ENCODE measurements around the gene RPP40.
A peak's percentile ranks its signal among the peaks of the same experiment; 100 is the strongest.
"Not testable (repeated sequence)": the region's sequence is repeated elsewhere in the genome, so short reads cannot be mapped to it uniquely, and the experiment has no call there.

The RPP40 gene

GRCh38 chr6:5034736-5035135, 30.9 kb upstream of the RPP40 start:
- Histone ChIP-seq H3K36me3 (ENCODE audit: control insufficient read depth in 1 of 2, insufficient read depth in 2 of 2, low read length in 2 of 2) (no peaks in the 10 kb centered on the region), H3K4me1 (ENCODE audit: control insufficient read depth in 1 of 2, insufficient read depth in 2 of 2, low read length in 2 of 2) (no peaks in the 10 kb centered on the region), H3K27me3 (ENCODE audit: control insufficient read depth in 1 of 2, insufficient read depth in 2 of 2, low read length in 2 of 2) (no peaks in the 10 kb centered on the region), H3K4me3 (ENCODE audit: low read depth in 1 of 2, low read length in 2 of 2) (no peak overlapping the region), H3K27ac (ENCODE audit: low read depth, low read length) (no peak overlapping the region), H3K9ac (ENCODE audit: low read depth in 1 of 2, low read length in 2 of 2) (no peak overlapping the region), H3K9me3 (ENCODE audit: control insufficient read depth in 1 of 2, low read length in 2 of 2) (no peaks in the 10 kb centered on the region)

GRCh38 chr6:5034328-5034727, 30.5 kb upstream of the RPP40 start:
- no peaks in the 10 kb centered on the region for H3K36me3 ChIP-seq (ENCODE audit: control insufficient read depth in 1 of 2, insufficient read depth in 2 of 2, low read length in 2 of 2)
- H3K27ac ChIP-seq (ENCODE audit: low read depth, low read length), result no peak overlapping the region
- no peaks in the 10 kb centered on the region for H3K9me3 ChIP-seq (ENCODE audit: control insufficient read depth in 1 of 2, low read length in 2 of 2)
- no peak overlapping the region for H3K9ac ChIP-seq (ENCODE audit: low read depth in 1 of 2, low read length in 2 of 2)
- H3K4me3 ChIP-seq (ENCODE audit: low read depth in 1 of 2, low read length in 2 of 2), result no peak overlapping the region
- no peaks in the 10 kb centered on the region for H3K4me1 ChIP-seq (ENCODE audit: control insufficient read depth in 1 of 2, insufficient read depth in 2 of 2, low read length in 2 of 2)
- no peaks in the 10 kb centered on the region for H3K27me3 ChIP-seq (ENCODE audit: control insufficient read depth in 1 of 2, insufficient read depth in 2 of 2, low read length in 2 of 2)

GRCh38 chr6:5033214-5033904, 29.5 kb upstream of the RPP40 start:
- not testable (repeated sequence) for H3K36me3 ChIP-seq (ENCODE audit: control insufficient read depth in 1 of 2, insufficient read depth in 2 of 2, low read length in 2 of 2); H3K4me3 ChIP-seq (ENCODE audit: low read depth in 1 of 2, low read length in 2 of 2); H3K9ac ChIP-seq (ENCODE audit: low read depth in 1 of 2, low read length in 2 of 2); H3K4me1 ChIP-seq (ENCODE audit: control insufficient read depth in 1 of 2, insufficient read depth in 2 of 2, low read length in 2 of 2); H3K27ac ChIP-seq (ENCODE audit: low read depth, low read length); H3K9me3 ChIP-seq (ENCODE audit: control insufficient read depth in 1 of 2, low read length in 2 of 2); H3K27me3 ChIP-seq (ENCODE audit: control insufficient read depth in 1 of 2, insufficient read depth in 2 of 2, low read length in 2 of 2)

GRCh38 chr6:5032706-5033105, 28.9 kb upstream of the RPP40 start:
- H3K27me3 ChIP-seq (ENCODE audit: control insufficient read depth in 1 of 2, insufficient read depth in 2 of 2, low read length in 2 of 2); H3K9me3 ChIP-seq (ENCODE audit: control insufficient read depth in 1 of 2, low read length in 2 of 2); H3K36me3 ChIP-seq (ENCODE audit: control insufficient read depth in 1 of 2, insufficient read depth in 2 of 2, low read length in 2 of 2); H3K9ac ChIP-seq (ENCODE audit: low read depth in 1 of 2, low read length in 2 of 2); H3K27ac ChIP-seq (ENCODE audit: low read depth, low read length); H3K4me3 ChIP-seq (ENCODE audit: low read depth in 1 of 2, low read length in 2 of 2); H3K4me1 ChIP-seq (ENCODE audit: control insufficient read depth in 1 of 2, insufficient read depth in 2 of 2, low read length in 2 of 2): not testable (repeated sequence)

GRCh38 chr6:5031150-5031549, 27.3 kb upstream of the RPP40 start:
- Histone ChIP-seq H3K9ac (ENCODE audit: low read depth in 1 of 2, low read length in 2 of 2) (no peak overlapping the region), H3K9me3 (ENCODE audit: control insufficient read depth in 1 of 2, low read length in 2 of 2) (no peaks in the 10 kb centered on the region), H3K27ac (ENCODE audit: low read depth, low read length) (no peak overlapping the region), H3K4me3 (ENCODE audit: low read depth in 1 of 2, low read length in 2 of 2) (no peak overlapping the region), H3K27me3 (ENCODE audit: control insufficient read depth in 1 of 2, insufficient read depth in 2 of 2, low read length in 2 of 2) (no peaks in the 10 kb centered on the region), H3K4me1 (ENCODE audit: control insufficient read depth in 1 of 2, insufficient read depth in 2 of 2, low read length in 2 of 2) (peaks cover 0 to 4% of the 10 kb centered on the region in 2 donors), H3K36me3 (ENCODE audit: control insufficient read depth in 1 of 2, insufficient read depth in 2 of 2, low read length in 2 of 2) (no peaks in the 10 kb centered on the region)

- Histone ChIP-seq H3K4me3 (ENCODE audit: low read depth in 1 of 2, low read length in 2 of 2) (no peak overlapping the region), H3K27me3 (ENCODE audit: control insufficient read depth in 1 of 2, insufficient read depth in 2 of 2, low read length in 2 of 2) (no peaks in the 10 kb centered on the region), H3K9ac (ENCODE audit: low read depth in 1 of 2, low read length in 2 of 2) (no peak overlapping the region), H3K36me3 (ENCODE audit: control insufficient read depth in 1 of 2, insufficient read depth in 2 of 2, low read length in 2 of 2) (no peaks in the 10 kb centered on the region), H3K4me1 (ENCODE audit: control insufficient read depth in 1 of 2, insufficient read depth in 2 of 2, low read length in 2 of 2) (peaks cover 4 to 9% of the 10 kb centered on the region in 2 donors), H3K9me3 (ENCODE audit: control insufficient read depth in 1 of 2, low read length in 2 of 2) (no peaks in the 10 kb centered on the region), H3K27ac (ENCODE audit: low read depth, low read length) (no peak overlapping the region)
These were observed 26.8 kb upstream of the RPP40 start for GRCh38 chr6:5030596-5031136.

GRCh38 chr6:5029609-5030008, 25.8 kb upstream of the RPP40 start:
- no peaks in the 10 kb centered on the region for H3K36me3 ChIP-seq (ENCODE audit: control insufficient read depth in 1 of 2, insufficient read depth in 2 of 2, low read length in 2 of 2)
- no peaks in the 10 kb centered on the region for H3K27me3 ChIP-seq (ENCODE audit: control insufficient read depth in 1 of 2, insufficient read depth in 2 of 2, low read length in 2 of 2)
- peaks cover 8 to 10% of the 10 kb centered on the region in 2 donors for H3K4me1 ChIP-seq (ENCODE audit: control insufficient read depth in 1 of 2, insufficient read depth in 2 of 2, low read length in 2 of 2)
- H3K4me3 ChIP-seq (ENCODE audit: low read depth in 1 of 2, low read length in 2 of 2), result no peak overlapping the region
- no peak overlapping the region for H3K27ac ChIP-seq (ENCODE audit: low read depth, low read length)
- no peak overlapping the region for H3K9ac ChIP-seq (ENCODE audit: low read depth in 1 of 2, low read length in 2 of 2)
- no peaks in the 10 kb centered on the region for H3K9me3 ChIP-seq (ENCODE audit: control insufficient read depth in 1 of 2, low read length in 2 of 2)

- no peak overlapping the region for H3K27ac ChIP-seq (ENCODE audit: low read depth, low read length)
- no peak overlapping the region for H3K9ac ChIP-seq (ENCODE audit: low read depth in 1 of 2, low read length in 2 of 2)
- no peak overlapping the region for H3K4me3 ChIP-seq (ENCODE audit: low read depth in 1 of 2, low read length in 2 of 2)
- H3K36me3 ChIP-seq (ENCODE audit: control insufficient read depth in 1 of 2, insufficient read depth in 2 of 2, low read length in 2 of 2), result no peaks in the 10 kb centered on the region
- H3K27me3 ChIP-seq (ENCODE audit: control insufficient read depth in 1 of 2, insufficient read depth in 2 of 2, low read length in 2 of 2), result no peaks in the 10 kb centered on the region
- H3K4me1 ChIP-seq (ENCODE audit: control insufficient read depth in 1 of 2, insufficient read depth in 2 of 2, low read length in 2 of 2), result peaks cover 8 to 10% of the 10 kb centered on the region in 2 donors
- H3K9me3 ChIP-seq (ENCODE audit: control insufficient read depth in 1 of 2, low read length in 2 of 2), result no peaks in the 10 kb centered on the region
These were observed 25.1 kb upstream of the RPP40 start for GRCh38 chr6:5028921-5029320.

GRCh38 chr6:5028301-5028700, 24.5 kb upstream of the RPP40 start:
- no peaks in the 10 kb centered on the region for H3K9me3 ChIP-seq (ENCODE audit: control insufficient read depth in 1 of 2, low read length in 2 of 2)
- H3K27me3 ChIP-seq (ENCODE audit: control insufficient read depth in 1 of 2, insufficient read depth in 2 of 2, low read length in 2 of 2), result no peaks in the 10 kb centered on the region
- H3K36me3 ChIP-seq (ENCODE audit: control insufficient read depth in 1 of 2, insufficient read depth in 2 of 2, low read length in 2 of 2), result no peaks in the 10 kb centered on the region
- H3K27ac ChIP-seq (ENCODE audit: low read depth, low read length), result no peak overlapping the region
- H3K4me3 ChIP-seq (ENCODE audit: low read depth in 1 of 2, low read length in 2 of 2), result no peak overlapping the region
- peaks cover 8 to 10% of the 10 kb centered on the region in 2 donors for H3K4me1 ChIP-seq (ENCODE audit: control insufficient read depth in 1 of 2, insufficient read depth in 2 of 2, low read length in 2 of 2)
- no peak overlapping the region for H3K9ac ChIP-seq (ENCODE audit: low read depth in 1 of 2, low read length in 2 of 2)

GRCh38 chr6:5025911-5026819, 22.3 kb upstream of the RPP40 start:
- Histone ChIP-seq H3K27me3 (ENCODE audit: control insufficient read depth in 1 of 2, insufficient read depth in 2 of 2, low read length in 2 of 2) (no peaks in the 10 kb centered on the region), H3K4me3 (ENCODE audit: low read depth in 1 of 2, low read length in 2 of 2) (peak overlapping the region; percentile 71 to 76), H3K4me1 (ENCODE audit: control insufficient read depth in 1 of 2, insufficient read depth in 2 of 2, low read length in 2 of 2) (peaks cover 8 to 10% of the 10 kb centered on the region in 2 donors), H3K36me3 (ENCODE audit: control insufficient read depth in 1 of 2, insufficient read depth in 2 of 2, low read length in 2 of 2) (no peaks in the 10 kb centered on the region), H3K9me3 (ENCODE audit: control insufficient read depth in 1 of 2, low read length in 2 of 2) (no peaks in the 10 kb centered on the region), H3K9ac (ENCODE audit: low read depth in 1 of 2, low read length in 2 of 2) (peak overlapping the region; percentile 46 to 60), H3K27ac (ENCODE audit: low read depth, low read length) (no peak overlapping the region)

Data from duodenal mucosa (tissue), 2 donors.